GM19351 (cell line): ENCODE data around the gene LYPD6.
"Not testable (repeated sequence)": the region's sequence is repeated elsewhere in the genome, so short reads cannot be mapped to it uniquely, and the experiment has no call there.

Experiments used
- ATAC-seq: cut with Tn5 transposase; IDR thresholded peaks from one replicate; pipeline ENCODE4 v1.9.1; 2021; ENCODE audit warnings: mild to moderate bottlenecking, moderate library complexity; ENCODE audit not compliant: unreplicated experiment

Gene LYPD6

DNA sequence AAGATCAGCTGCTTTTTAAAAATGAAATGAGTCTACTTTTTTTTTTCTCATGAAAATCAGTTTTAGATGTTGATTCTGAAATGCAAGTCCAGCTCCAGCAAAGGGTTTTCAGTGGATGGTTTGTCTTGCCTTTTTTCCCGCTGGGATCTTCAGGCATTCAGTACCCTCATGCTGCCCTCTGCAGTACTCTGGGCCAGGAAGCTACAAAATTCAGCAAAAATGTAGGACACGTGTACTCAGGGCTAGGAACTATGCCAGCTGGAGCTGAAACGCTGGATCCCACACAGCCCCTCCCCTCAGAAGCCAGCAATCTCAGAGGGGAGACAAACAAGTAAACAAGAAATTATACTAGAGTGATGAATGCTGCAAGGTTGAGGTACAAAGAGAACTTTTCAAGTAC is 159.9 kb downstream of the LYPD6 start:
- ATAC-seq: no peak

DNA sequence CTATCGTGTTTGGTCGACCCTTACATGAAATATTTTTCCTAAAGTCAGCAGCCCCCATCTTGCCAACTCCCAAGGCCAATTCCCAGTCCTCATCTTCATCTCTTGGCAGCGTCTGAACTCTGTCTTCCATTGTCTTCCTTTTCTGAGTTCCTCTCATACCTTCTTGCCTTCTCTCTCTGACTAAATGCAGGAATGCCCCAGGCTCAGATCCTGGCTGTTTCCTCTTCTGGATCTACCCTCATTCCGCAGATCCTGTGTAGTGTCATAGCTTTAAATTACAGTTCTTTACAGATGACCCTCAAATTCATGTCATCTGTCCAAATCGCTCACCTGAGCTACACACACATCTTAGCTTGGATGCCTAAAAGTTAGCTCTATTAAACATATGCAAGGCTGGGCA is 162.5 kb downstream of the LYPD6 start:
- no peak for ATAC-seq

DNA sequence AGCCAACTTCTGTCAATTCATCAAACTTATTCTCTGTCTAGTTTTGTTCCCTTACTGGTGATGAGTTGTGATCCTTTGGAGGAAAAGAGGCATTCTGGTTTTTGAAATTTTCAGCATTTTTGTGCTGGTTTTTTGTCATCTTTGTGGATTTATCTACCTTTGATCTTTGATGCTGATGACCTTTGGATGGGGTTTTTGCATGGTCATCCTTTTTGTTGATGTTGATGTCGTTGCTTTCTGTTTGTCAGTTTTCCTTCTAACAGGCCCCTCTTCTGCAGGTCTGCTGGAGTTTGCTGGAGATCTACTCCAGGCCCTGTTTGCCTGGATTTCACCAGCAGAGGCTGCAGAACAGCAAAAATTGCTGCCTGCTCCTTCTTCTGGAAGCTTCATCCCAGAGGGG is 168.8 kb downstream of the LYPD6 start:
- ATAC-seq: not testable (repeated sequence)

DNA sequence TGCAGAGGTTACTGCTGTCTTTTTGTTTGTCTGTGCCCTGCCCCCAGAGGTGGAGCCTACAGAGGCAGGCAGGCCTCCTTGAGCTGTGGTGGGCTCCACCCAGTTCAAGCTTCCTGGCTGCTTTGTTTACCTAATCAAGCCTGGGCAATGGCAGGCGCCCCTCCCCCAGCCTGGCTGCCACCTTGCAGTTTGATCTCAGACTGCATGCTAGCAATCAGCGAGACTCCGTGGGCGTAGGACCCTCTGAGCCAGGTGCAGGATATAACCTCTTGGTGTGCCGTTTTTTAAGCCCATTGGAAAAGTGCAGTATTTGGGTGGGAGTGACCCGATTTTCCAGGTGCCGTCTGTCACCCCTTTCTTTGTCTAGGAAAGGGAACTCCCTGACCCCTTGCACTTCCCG is 176.4 kb downstream of the LYPD6 start:
- not testable (repeated sequence) for ATAC-seq

DNA sequence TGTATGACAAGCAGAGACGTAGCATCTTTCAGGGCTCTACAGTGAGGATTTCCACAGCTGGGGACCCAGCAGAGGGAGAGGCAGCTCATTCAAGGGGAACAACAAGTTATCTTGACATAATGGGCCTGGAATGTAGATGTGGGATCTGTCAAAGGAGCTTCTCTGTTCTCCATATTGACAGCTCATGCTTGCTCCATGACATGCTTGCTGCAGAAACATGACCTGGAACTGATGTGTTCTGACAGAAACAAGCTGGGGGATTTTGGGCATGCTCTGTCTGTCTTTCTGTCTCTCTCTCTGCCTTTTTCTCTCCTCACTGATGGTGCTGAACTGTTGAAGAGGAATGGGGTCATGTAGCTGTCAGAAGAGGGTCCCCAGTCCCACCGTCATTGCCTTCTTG is 177.6 kb downstream of the LYPD6 start:
- no peak for ATAC-seq

DNA sequence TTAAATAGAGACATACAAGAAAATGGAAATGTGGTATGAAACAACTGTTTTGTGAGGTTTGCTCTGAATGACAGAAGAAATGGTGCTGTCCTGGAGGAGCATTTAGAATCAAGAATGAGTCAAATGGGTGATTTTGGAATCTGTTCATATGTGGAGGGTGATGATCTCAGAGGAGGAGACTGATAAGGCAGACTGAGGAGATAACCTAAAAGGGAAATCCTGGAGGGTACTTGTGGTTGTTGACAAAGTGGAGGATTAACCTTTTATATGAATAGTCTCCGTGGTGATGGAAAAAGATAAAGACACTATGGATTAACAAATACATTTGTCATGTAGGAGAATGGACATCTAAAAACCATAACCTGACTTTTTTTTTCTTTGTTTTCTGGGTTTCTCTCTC is 183.1 kb downstream of the LYPD6 start:
- ATAC-seq: no peak
